BJ (cell line): Measurements from ENCODE around the gene SLC1A3. TPM values are rescaled to one million over a fixed set of nuclear protein-coding genes. Genes with fewer than 3 reads are reported as not detected.

ENCODE experiments used
- CTCF ChIA-PET: fragments of 350-600 bp; formaldehyde crosslinking; extraction: SDS; loops from one replicate; lab custom pipeline; 2021; ENCODE audit warnings: antibody characterized with exemption, inconsistent platforms; lab: Yijun Ruan, JAX
- POLR2A ChIA-PET: fragments of 300-600 bp; sonication (Branson Sonifier 250); formaldehyde crosslinking; extraction: SDS; loops from one replicate; lab custom pipeline; 2021; ENCODE audit warnings: antibody characterized with exemption; lab: Charles Lee
- DNase-seq: peaks from one replicate; pipeline ENCODE4 v3.0.0-alpha.2; 2011; ENCODE audit warnings: low read depth
- H3K27me3 ChIP-seq: 2 replicates; pipeline ENCODE4 v1.6.0; 2011; ENCODE audit warnings: low read length; ENCODE audit not compliant: control insufficient read depth, insufficient read depth
- H3K36me3 ChIP-seq: 2 replicates; pipeline ENCODE4 v1.5.1; 2011; ENCODE audit warnings: low read length; ENCODE audit not compliant: control insufficient read depth, insufficient read depth
- H3K4me3 ChIP-seq: 2 replicates; pipeline ENCODE4 v1.5.1; 2011; ENCODE audit warnings: low read depth, mild to moderate bottlenecking, control low read depth, low read length
- CTCF ChIP-seq: IDR thresholded peaks from 2 replicates; pipeline ENCODE4 v1.5.1; 2011; ENCODE audit warnings: low read depth, mild to moderate bottlenecking, control low read depth, inconsistent platforms, low read length, moderate library complexity; ENCODE audit not compliant: insufficient read depth
- polyA plus RNA-seq: library from polyadenylated mRNA; depleted of rRNA; stranded (reverse); fragments of >200 nt; gene quantifications from 2 replicates; pipeline ENCODE4 v1.2.3, GENCODE V29; 2011

Gene SLC1A3
- polyA plus RNA-seq, 1 experiment: 0.54 TPM

GRCh38 chr5:36688722-36689121 lies 82.3 kb downstream of the SLC1A3 start:
- DNase-seq: no peak
- ChIA-PET POLR2A (no interaction called here), CTCF (interaction anchor here (1.0 to 1.3 kb wide), 4 partner anchors 9 to 271 kb away, joined by 3 to 5 read pairs (median 4); no protein-coding TSS in a partner anchor)
- no peak overlapping the region for H3K4me3 ChIP-seq
- H3K27me3 ChIP-seq: no peaks in the 10 kb centered on the region
- TF ChIP-seq CTCF: peak; percentile 44
- no peaks in the 10 kb centered on the region for H3K36me3 ChIP-seq

GRCh38 chr5:36689225-36689624 lies 82.8 kb downstream of the SLC1A3 start:
- Histone ChIP-seq H3K4me3 (no peak overlapping the region), H3K27me3 (no peaks in the 10 kb centered on the region), H3K36me3 (no peaks in the 10 kb centered on the region)
- no peak for TF ChIP-seq CTCF
- ChIA-PET CTCF (interaction anchor here (1.1 to 2.1 kb wide), 6 partner anchors 11 to 406 kb away, joined by 3 to 10 read pairs (median 5); no protein-coding TSS in a partner anchor), POLR2A (no interaction called here)
- DNase-seq: no peak

GRCh38 chr5:36690041-36690961 lies 83.9 kb downstream of the SLC1A3 start:
- POLR2A ChIA-PET: no interaction called here

GRCh38 chr5:36691226-36691625 lies 84.8 kb downstream of the SLC1A3 start:
- no peak for TF ChIP-seq CTCF
- Histone ChIP-seq H3K36me3 (no peaks in the 10 kb centered on the region), H3K4me3 (no peak overlapping the region), H3K27me3 (peaks cover under 1% of the 10 kb centered on the region; the same call in 1 of the 2 replicates)
- ChIA-PET CTCF (interaction anchor here (0.6 to 7.7 kb wide), 15 partner anchors 12 to 432 kb away, joined by 3 to 267 read pairs (median 5); no protein-coding TSS in a partner anchor), POLR2A (no interaction called here)
- DNase-seq: no peak

More at GRCh38 chr5:36690041-36690961, 83.9 kb downstream of the SLC1A3 start:
- no peak for DNase-seq
- CTCF ChIA-PET: interaction anchor here (0.6 to 7.7 kb wide), 19 partner anchors 11 to 417 kb away, joined by 3 to 267 read pairs (median 4); no protein-coding TSS in a partner anchor
- peak overlapping the region; percentile 48 for H3K4me3 ChIP-seq
- no peaks in the 10 kb centered on the region for H3K36me3 ChIP-seq
- no peaks in the 10 kb centered on the region for H3K27me3 ChIP-seq
- peak; percentile 96 for TF ChIP-seq CTCF
